Measurements from ENCODE around the gene ACTR3.
A peak's percentile ranks its signal among the peaks of the same experiment; 100 is the strongest.

ACTR3 gene

DNA sequence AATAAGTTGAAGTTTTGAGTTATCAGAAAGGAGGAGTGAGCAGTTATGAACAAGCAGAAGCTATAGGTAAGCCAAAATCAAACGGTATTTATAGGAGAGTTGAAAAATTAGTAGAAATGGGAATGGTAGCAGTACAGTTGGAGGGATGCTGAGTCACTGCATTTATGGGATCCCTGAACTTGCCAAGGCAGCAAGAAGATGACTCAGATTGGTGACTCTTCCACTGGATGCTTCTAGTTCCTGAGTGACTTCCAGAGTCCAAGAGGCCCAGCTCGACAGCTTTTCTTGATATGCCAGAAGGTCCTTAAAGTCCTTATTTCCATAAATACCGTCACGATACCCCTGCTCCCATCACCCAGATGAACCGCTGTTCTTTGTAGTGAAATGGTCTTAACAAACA is 31.1 kb upstream of the ACTR3 start:
- Histone ChIP-seq H3K4me3 (ENCODE audit: low read length) (peak overlapping the region; percentile 58), H3K4me1 (ENCODE audit: control insufficient read depth, low read length) (peaks cover 95% of the 10 kb centered on the region), H3K36me3 (ENCODE audit: control insufficient read depth, low read length) (peaks cover 14% of the 10 kb centered on the region), H3K9me3 (ENCODE audit: control insufficient read depth, insufficient read depth, low read length) (no peaks in the 10 kb centered on the region), H3K27me3 (ENCODE audit: control insufficient read depth, low read length) (no peaks in the 10 kb centered on the region), H3F3A (ENCODE audit: control insufficient read depth, insufficient read depth) (peaks cover 53% of the 10 kb centered on the region), H3K4me2 (ENCODE audit: low read length) (peak overlapping the region; percentile 90), H3K9me2 (replicated peaks; ENCODE audit: control insufficient read depth, low read length) (no peaks in the 10 kb centered on the region), H3K79me2 (ENCODE audit: control insufficient read depth, low read length) (peaks cover 6% of the 10 kb centered on the region; the same call in 1 of the 2 replicates), H4K20me1 (ENCODE audit: control insufficient read depth, insufficient read depth, low read depth, low read length) (no peaks in the 10 kb centered on the region), H3K27ac (ENCODE audit: low read depth, low read length) (peak overlapping the region; percentile 99)
- TF ChIP-seq, protein P1, sequence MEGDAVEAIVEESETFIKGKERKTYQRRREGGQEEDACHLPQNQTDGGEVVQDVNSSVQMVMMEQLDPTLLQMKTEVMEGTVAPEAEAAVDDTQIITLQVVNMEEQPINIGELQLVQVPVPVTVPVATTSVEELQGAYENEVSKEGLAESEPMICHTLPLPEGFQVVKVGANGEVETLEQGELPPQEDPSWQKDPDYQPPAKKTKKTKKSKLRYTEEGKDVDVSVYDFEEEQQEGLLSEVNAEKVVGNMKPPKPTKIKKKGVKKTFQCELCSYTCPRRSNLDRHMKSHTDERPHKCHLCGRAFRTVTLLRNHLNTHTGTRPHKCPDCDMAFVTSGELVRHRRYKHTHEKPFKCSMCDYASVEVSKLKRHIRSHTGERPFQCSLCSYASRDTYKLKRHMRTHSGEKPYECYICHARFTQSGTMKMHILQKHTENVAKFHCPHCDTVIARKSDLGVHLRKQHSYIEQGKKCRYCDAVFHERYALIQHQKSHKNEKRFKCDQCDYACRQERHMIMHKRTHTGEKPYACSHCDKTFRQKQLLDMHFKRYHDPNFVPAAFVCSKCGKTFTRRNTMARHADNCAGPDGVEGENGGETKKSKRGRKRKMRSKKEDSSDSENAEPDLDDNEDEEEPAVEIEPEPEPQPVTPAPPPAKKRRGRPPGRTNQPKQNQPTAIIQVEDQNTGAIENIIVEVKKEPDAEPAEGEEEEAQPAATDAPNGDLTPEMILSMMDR (IDR thresholded peaks at IDR 0.05; ENCODE audit: low read depth, low read length, poor library complexity, severe bottlenecking), result no peak
- no peak for TF ChIP-seq EZH2phosphoT487 (IDR thresholded peaks at IDR 0.05; ENCODE audit: borderline replicate concordance, low read length)

DNA sequence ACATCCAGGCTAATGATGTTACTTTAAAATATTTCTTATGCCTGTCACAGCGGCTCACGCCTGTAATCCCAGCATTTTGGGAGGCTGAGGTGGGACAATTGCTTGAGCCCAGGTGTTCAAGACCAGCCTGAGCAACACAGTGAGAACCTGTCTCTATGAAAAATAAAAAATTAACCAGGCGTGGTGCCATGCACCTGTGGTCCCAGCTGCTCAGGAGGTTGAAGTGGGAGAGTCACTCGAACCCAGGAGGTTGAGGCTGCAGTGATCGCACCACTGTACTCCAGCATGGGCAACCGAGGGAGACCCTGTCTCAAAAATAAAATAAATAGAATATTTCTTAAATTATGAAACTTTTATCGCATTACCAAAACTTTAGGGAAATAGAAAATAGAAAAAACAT is 28.1 kb upstream of the ACTR3 start:
- Histone ChIP-seq H3K9me3 (ENCODE audit: control insufficient read depth, insufficient read depth, low read length) (no peaks in the 10 kb centered on the region), H3F3A (ENCODE audit: control insufficient read depth, insufficient read depth) (peaks cover 62% of the 10 kb centered on the region), H3K4me2 (ENCODE audit: low read length) (peak overlapping the region; percentile 90), H3K9me2 (replicated peaks; ENCODE audit: control insufficient read depth, low read length) (no peaks in the 10 kb centered on the region), H3K27ac (ENCODE audit: low read depth, low read length) (peak overlapping the region; percentile 99), H3K27me3 (ENCODE audit: control insufficient read depth, low read length) (no peaks in the 10 kb centered on the region), H3K79me2 (ENCODE audit: control insufficient read depth, low read length) (peaks cover 3% of the 10 kb centered on the region; the same call in 1 of the 2 replicates), H3K4me1 (ENCODE audit: control insufficient read depth, low read length) (peaks cover 95% of the 10 kb centered on the region), H3K36me3 (ENCODE audit: control insufficient read depth, low read length) (peaks cover 7% of the 10 kb centered on the region; the same call in 1 of the 2 replicates), H3K4me3 (ENCODE audit: low read length) (peak overlapping the region; percentile 53), H4K20me1 (ENCODE audit: control insufficient read depth, insufficient read depth, low read depth, low read length) (no peaks in the 10 kb centered on the region)
- no peak for TF ChIP-seq EZH2phosphoT487 (IDR thresholded peaks at IDR 0.05; ENCODE audit: borderline replicate concordance, low read length)
- TF ChIP-seq, protein P1 (IDR thresholded peaks at IDR 0.05; ENCODE audit: low read depth, low read length, poor library complexity, severe bottlenecking), result no peak

DNA sequence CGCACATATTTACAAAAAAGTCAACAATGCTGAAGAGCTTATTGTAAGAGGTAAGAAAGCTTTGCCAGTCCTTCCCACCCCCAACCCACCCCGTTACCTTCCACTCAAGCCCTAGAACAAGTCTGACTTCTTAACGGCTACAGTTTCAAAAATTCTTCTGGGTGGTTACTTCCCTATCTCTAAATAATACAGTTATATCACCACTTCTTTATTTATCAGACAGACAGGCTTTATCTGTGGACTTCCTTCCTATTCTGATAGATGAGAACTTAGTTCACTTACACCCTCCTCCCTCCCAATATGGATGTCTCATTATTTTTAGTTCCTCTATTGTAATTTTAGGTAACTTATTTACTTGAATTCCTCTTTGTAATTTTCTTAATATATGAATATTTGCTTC is 26.7 kb upstream of the ACTR3 start:
- peaks cover 7% of the 10 kb centered on the region; the same call in 1 of the 2 replicates for H3K36me3 ChIP-seq (ENCODE audit: control insufficient read depth, low read length)
- peaks cover 94% of the 10 kb centered on the region for H3K4me1 ChIP-seq (ENCODE audit: control insufficient read depth, low read length)
- peaks cover 71% of the 10 kb centered on the region for H3F3A ChIP-seq (ENCODE audit: control insufficient read depth, insufficient read depth)
- H3K9me2 ChIP-seq (replicated peaks; ENCODE audit: control insufficient read depth, low read length), result no peaks in the 10 kb centered on the region
- peak overlapping the region; percentile 99 for H3K27ac ChIP-seq (ENCODE audit: low read depth, low read length)
- 0 out of 2 replicates have a peak, but pooled peaks cover 3% of the 10 kb centered on the region for H3K79me2 ChIP-seq (ENCODE audit: control insufficient read depth, low read length)
- H3K4me3 ChIP-seq (ENCODE audit: low read length), result peak overlapping the region; percentile 52
- H3K9me3 ChIP-seq (ENCODE audit: control insufficient read depth, insufficient read depth, low read length), result no peaks in the 10 kb centered on the region
- TF ChIP-seq, protein P1 (IDR thresholded peaks at IDR 0.05; ENCODE audit: low read depth, low read length, poor library complexity, severe bottlenecking), result no peak
- no peak for TF ChIP-seq EZH2phosphoT487 (IDR thresholded peaks at IDR 0.05; ENCODE audit: borderline replicate concordance, low read length)
- peak overlapping the region; percentile 90 for H3K4me2 ChIP-seq (ENCODE audit: low read length)
- no peaks in the 10 kb centered on the region for H4K20me1 ChIP-seq (ENCODE audit: control insufficient read depth, insufficient read depth, low read depth, low read length)
- H3K27me3 ChIP-seq (ENCODE audit: control insufficient read depth, low read length), result no peaks in the 10 kb centered on the region
